GM12878 (cell line): ENCODE measurements around the gene NFIL3. TPM values are rescaled to one million over a fixed set of nuclear protein-coding genes. Genes with fewer than 3 reads are reported as not detected.

ENCODE experiments used
- ATAC-seq: fragments of 200-7000 bp; cut with Tn5 transposase; 3 replicates; pipeline ENCODE4 v1.9.1; 2020; ENCODE audit warnings: mild to moderate bottlenecking, moderate library complexity
- BruUV-seq: library from RNA; stranded (reverse); fragments of 400-500 nt; replicated peaks from 2 replicates; lab custom pipeline; 2021; lab: Mats Ljungman, UMichigan
- CTCF ChIA-PET: fragments of 300-600 bp; sonication (Branson Sonifier 250); formaldehyde crosslinking; extraction: SDS; loops from one replicate; lab custom pipeline; 2021; ENCODE audit warnings: inconsistent platforms; lab: Yijun Ruan, JAX
- POLR2A ChIA-PET: fragments of 350-600 bp; formaldehyde crosslinking; extraction: SDS; loops from one replicate; lab custom pipeline; 2021; ENCODE audit warnings: inconsistent platforms; lab: Charles Lee
- RAD21 ChIA-PET: fragments of 300-600 bp; sonication (Branson Sonifier 250); formaldehyde crosslinking; loops from one replicate; lab custom pipeline; 2023; ENCODE audit warnings: antibody characterized with exemption; ENCODE audit not compliant: unreplicated experiment; lab: Charles Lee
- SMC1A ChIA-PET: fragments of 300-600 bp; sonication (Branson Sonifier 250); formaldehyde crosslinking; loops from one replicate; lab custom pipeline; 2023; ENCODE audit not compliant: unreplicated experiment, uncharacterized antibody; lab: Charles Lee
- DNase-seq: peaks from one replicate; pipeline ENCODE4 v3.0.0-alpha.2; 2011; ENCODE audit warnings: low read depth, low spot score
- FAIRE-seq: peaks from 3 replicates; lab custom pipeline; 2011; peaks lifted over from hg19 to GRCh38; lab: Jason Lieb, UNC
- H2AFZ ChIP-seq: 2 replicates; pipeline ENCODE4 v1.6.0; 2011; ENCODE audit warnings: low read depth, low read length, control low read depth; ENCODE audit not compliant: control insufficient read depth
- H3K27ac ChIP-seq: 2 replicates; pipeline ENCODE4 v1.5.1; 2011; ENCODE audit warnings: control low read depth; ENCODE audit not compliant: control insufficient read depth, insufficient read depth
- H3K27me3 ChIP-seq, 2 experiments: replicated peaks in 1 of 2; 2 replicates each; pipeline versions ENCODE4 v1.6.0 to v1.6.1; 2011; ENCODE audit warnings: low read length in 1 of 2; ENCODE audit not compliant: control insufficient read depth in 2 of 2, insufficient read depth in 2 of 2
- H3K36me3 ChIP-seq, 2 experiments: 2 replicates each; pipeline ENCODE4 v1.5.1; 2011; ENCODE audit warnings: low read length in 1 of 2; ENCODE audit not compliant: control insufficient read depth in 2 of 2, insufficient read depth in 2 of 2
- H3K4me1 ChIP-seq: 2 replicates; pipeline ENCODE4 v1.6.1; 2011; ENCODE audit warnings: mild to moderate bottlenecking, low read length, moderate library complexity, mixed read lengths; ENCODE audit not compliant: control insufficient read depth, insufficient read depth
- H3K4me2 ChIP-seq: 2 replicates; pipeline ENCODE4 v1.6.0; 2011; ENCODE audit warnings: control low read depth; ENCODE audit not compliant: control insufficient read depth, insufficient read depth
- H3K4me3 ChIP-seq: fragments of 200-600 bp; sonication (generic); 2 replicates; pipeline ENCODE4 v1.5.1; 2016
- H3K79me2 ChIP-seq: 2 replicates; pipeline ENCODE4 v1.6.0; 2011; ENCODE audit warnings: low read length; ENCODE audit not compliant: control insufficient read depth, insufficient read depth
- H3K9ac ChIP-seq: 2 replicates; pipeline ENCODE4 v1.8.0; 2011; ENCODE audit warnings: low read length, control low read depth, mixed read lengths; ENCODE audit not compliant: control insufficient read depth, insufficient read depth
- H3K9me3 ChIP-seq: replicated peaks from 3 replicates; pipeline ENCODE4 v1.5.1; 2011; ENCODE audit warnings: mild to moderate bottlenecking, low read length; ENCODE audit not compliant: control insufficient read depth, insufficient read depth
- H4K20me1 ChIP-seq: 2 replicates; pipeline ENCODE4 v1.6.0; 2011; ENCODE audit not compliant: control insufficient read depth, insufficient read depth
- BACH1 ChIP-seq: fragments of 450-650 bp; IDR thresholded peaks from 2 replicates; pipeline ENCODE4 v1.6.1; 2017; ENCODE audit warnings: mild to moderate bottlenecking, borderline replicate concordance
- CBX5 ChIP-seq: sonication (generic); IDR thresholded peaks from 2 replicates; pipeline ENCODE4 v1.6.1; 2016; ENCODE audit warnings: low read depth, moderate library complexity, mild to moderate bottlenecking, inconsistent platforms
- EP300 ChIP-seq, 2 experiments: fragments of 150-350 bp in 1 of 2; IDR thresholded peaks; 2 replicates each; pipeline ENCODE4 v1.6.1; 2011 to 2012; ENCODE audit warnings: low read depth in 2 of 2, low read length in 2 of 2, borderline replicate concordance in 1 of 2, improper control_type of control experiment in 1 of 2, inconsistent platforms in 1 of 2; ENCODE audit not compliant: control insufficient read depth in 1 of 2
- FOS ChIP-seq: IDR thresholded peaks from 3 replicates; pipeline ENCODE4 v1.6.1; 2011; ENCODE audit warnings: borderline replicate concordance; ENCODE audit not compliant: insufficient read length; ENCODE audit errors: extremely low read depth
- HDAC6 ChIP-seq: fragments of 200-600 bp; sonication (generic); IDR thresholded peaks from one replicate; pipeline ENCODE4 v1.8.0; 2017; ENCODE audit warnings: antibody characterized with exemption; ENCODE audit not compliant: unreplicated experiment
- IRF4 ChIP-seq: IDR thresholded peaks from 2 replicates; pipeline ENCODE4 v1.6.1; 2011; ENCODE audit warnings: low read depth, low read length
- MEF2A ChIP-seq: IDR thresholded peaks from 2 replicates; pipeline ENCODE4 v1.6.1; 2011; ENCODE audit warnings: low read depth, mild to moderate bottlenecking, low read length, moderate library complexity; ENCODE audit not compliant: insufficient read depth
- PKNOX1 ChIP-seq: fragments of 450-650 bp; IDR thresholded peaks from 2 replicates; pipeline ENCODE4 v1.6.1; 2016; ENCODE audit warnings: mild to moderate bottlenecking
- SIX5 ChIP-seq: IDR thresholded peaks from 2 replicates; pipeline ENCODE4 v1.6.1; 2011; ENCODE audit warnings: mild to moderate bottlenecking, low read depth, low read length, moderate library complexity; ENCODE audit not compliant: severe bottlenecking
- SMARCA5 ChIP-seq: fragments of 450-650 bp; IDR thresholded peaks from 2 replicates; pipeline ENCODE4 v1.6.1; 2017; ENCODE audit warnings: mild to moderate bottlenecking
- ZNF592 ChIP-seq: fragments of 450-650 bp; IDR thresholded peaks from 2 replicates; pipeline ENCODE4 v1.6.1; 2017; ENCODE audit warnings: mild to moderate bottlenecking, moderate library complexity
- ZSCAN29 ChIP-seq: fragments of 450-650 bp; IDR thresholded peaks from 2 replicates; pipeline ENCODE4 v1.6.1; 2017; ENCODE audit warnings: mild to moderate bottlenecking, moderate library complexity
- ZZZ3 ChIP-seq: IDR thresholded peaks from 2 replicates; pipeline ENCODE4 v1.6.1; 2011; ENCODE audit warnings: low read depth; ENCODE audit not compliant: control insufficient read depth, insufficient read length
- WGBS: methylation state at CpG from one replicate; pipeline ENCODE4 v1.1.6; 2016; ENCODE audit warnings: low lambda C conversion rate; ENCODE audit not compliant: insufficient replicate concordance, insufficient coverage; ENCODE audit errors: missing lambda C conversion rate; 5-methylcytosine and 5-hydroxymethylcytosine counted together
- in situ Hi-C: fragments of 300-500 bp; cut with MboI; formaldehyde crosslinking; loops from 9 replicates; pipeline ENCODE4 v1.14.3; 2018; ENCODE audit warnings: mixed read lengths
- intact Hi-C: fragments of 100-400 bp; cut with micrococcal nuclease; formaldehyde crosslinking; loops from one replicate; pipeline ENCODE4 v1.14.2; 2022; ENCODE audit not compliant: unreplicated experiment
- polyA plus RNA-seq, 11 experiments: library from polyadenylated mRNA; depleted of rRNA in 4 of 11; unstranded in 6 of 11; stranded (reverse) in 5 of 11; fragments of >200 nt; fragmentation: Nextera tagmentation in 4 of 11; fragmentation: Illumina TruSeq in 1 of 11; extraction: Ambion mirVana in 4 of 11; extraction: Trizol in 1 of 11; gene quantifications; 1 replicate in 1 of 11; 2 replicates in 10 of 11; pipeline versions ENCODE4 v1.2.1 to v1.2.3, GENCODE V29; 2011 to 2016; ENCODE audit warnings: inconsistent platforms in 2 of 11, missing spikeins in 2 of 11, low read depth in 1 of 11
- total RNA-seq, 4 experiments: library from RNA; depleted of rRNA in 3 of 4; stranded (reverse); fragments of >200 nt in 3 of 4; fragmentation: Illumina TruSeq in 1 of 4; extraction: Trizol in 1 of 4; gene quantifications; 2 replicates each; pipeline versions ENCODE4 v1.2.1 to v1.2.3, GENCODE V29; 2013 to 2021
- TF ChIP-seq, protein P1 (sequence below): fragments of 450-650 bp; formaldehyde crosslinking; IDR thresholded peaks from 2 replicates; pipeline ENCODE4 v1.4.0; 2022; ENCODE audit warnings: mild to moderate bottlenecking, moderate library complexity

The NFIL3 gene
- total and polyA plus RNA-seq, 10 of the 15 experiments (the other 5 are each of a cell fraction or from before 2014, with no cell fraction given): 0.18 to 1.0 (median 0.36) TPM; not detected in 3

- H3K4me2 ChIP-seq: no peak overlapping the region
- H3K4me1 ChIP-seq: peaks cover 9% of the 10 kb centered on the region
- ATAC-seq (no peak), DNase-seq (no peak), FAIRE-seq (no peak)
- no TSS peak for BruUV-seq
- ChIA-PET RAD21 (no interaction called here), POLR2A (no interaction called here), SMC1A (no interaction called here), CTCF (no interaction called here)
- no peaks in the 10 kb centered on the region for H3K9me3 ChIP-seq
- H3K9ac ChIP-seq: no peak overlapping the region
- in situ Hi-C loops (no loop called here), intact Hi-C loops (no loop called here)
- peaks cover 1 to 7% of the 10 kb centered on the region in 2 experiments; a peak in 3 of 4 replicates for H3K27me3 ChIP-seq
- H3K79me2 ChIP-seq: no peaks in the 10 kb centered on the region
- H2AFZ ChIP-seq: no peak overlapping the region
- no peaks in the 10 kb centered on the region for H4K20me1 ChIP-seq
- 86% methylated on average over 5 of the region's 5 CpGs for WGBS
- TF ChIP-seq ZSCAN29 (no peak), CBX5 (no peak), EP300 (IDR thresholded peaks at IDR 0.05; ENCODE audit: borderline replicate concordance in 1 of 2, control insufficient read depth in 1 of 2, low read depth in 2 of 2, low read length in 2 of 2) (no peak), PKNOX1 (no peak), ZZZ3 (no peak), ZNF592 (no peak), SMARCA5 (no peak), MEF2A (no peak), SIX5 (no peak), IRF4 (no peak), FOS (no peak), BACH1 (no peak), HDAC6 (no peak)
- TF ChIP-seq, protein P1, sequence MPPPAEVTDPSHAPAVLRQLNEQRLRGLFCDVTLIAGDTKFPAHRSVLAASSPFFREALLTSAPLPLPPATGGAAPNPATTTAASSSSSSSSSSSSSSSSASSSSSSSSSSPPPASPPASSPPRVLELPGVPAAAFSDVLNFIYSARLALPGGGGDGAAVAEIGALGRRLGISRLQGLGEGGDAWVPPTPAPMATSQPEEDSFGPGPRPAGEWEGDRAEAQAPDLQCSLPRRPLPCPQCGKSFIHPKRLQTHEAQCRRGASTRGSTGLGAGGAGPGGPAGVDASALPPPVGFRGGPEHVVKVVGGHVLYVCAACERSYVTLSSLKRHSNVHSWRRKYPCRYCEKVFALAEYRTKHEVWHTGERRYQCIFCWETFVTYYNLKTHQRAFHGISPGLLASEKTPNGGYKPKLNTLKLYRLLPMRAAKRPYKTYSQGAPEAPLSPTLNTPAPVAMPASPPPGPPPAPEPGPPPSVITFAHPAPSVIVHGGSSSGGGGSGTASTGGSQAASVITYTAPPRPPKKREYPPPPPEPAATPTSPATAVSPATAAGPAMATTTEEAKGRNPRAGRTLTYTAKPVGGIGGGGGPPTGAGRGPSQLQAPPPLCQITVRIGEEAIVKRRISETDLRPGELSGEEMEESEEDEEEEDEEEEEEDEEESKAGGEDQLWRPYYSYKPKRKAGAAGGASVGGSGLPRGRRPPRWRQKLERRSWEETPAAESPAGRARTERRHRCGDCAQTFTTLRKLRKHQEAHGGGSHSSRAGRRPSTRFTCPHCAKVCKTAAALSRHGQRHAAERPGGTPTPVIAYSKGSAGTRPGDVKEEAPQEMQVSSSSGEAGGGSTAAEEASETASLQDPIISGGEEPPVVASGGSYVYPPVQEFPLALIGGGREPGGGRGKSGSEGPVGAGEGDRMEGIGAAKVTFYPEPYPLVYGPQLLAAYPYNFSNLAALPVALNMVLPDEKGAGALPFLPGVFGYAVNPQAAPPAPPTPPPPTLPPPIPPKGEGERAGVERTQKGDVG (CRISPR knock-in tag): no peak
- no peak overlapping the region for H3K27ac ChIP-seq
- H3K4me3 ChIP-seq: no peak overlapping the region
- no peaks in the 10 kb centered on the region for H3K36me3 ChIP-seq
Observed at GRCh38 chr9:91393826-91394225, 29.8 kb downstream of the NFIL3 start.
